Fibroblast of mammary gland (primary cell): ENCODE data around the gene FAT3.
A peak's percentile ranks its signal among the peaks of the same experiment; 100 is the strongest.

Experiments used
- DNase-seq: peaks from one replicate; pipeline ENCODE4 v3.0.0-alpha.2; 2010; ENCODE audit warnings: low read depth
- H3K4me3 ChIP-seq: 2 replicates; pipeline ENCODE4 v1.5.1; 2011; ENCODE audit warnings: low read depth, mild to moderate bottlenecking, low read length, moderate library complexity; ENCODE audit not compliant: control insufficient read depth
- TF ChIP-seq, protein P1 (sequence below): conservative IDR thresholded peaks from 2 replicates; pipeline ENCODE4 v1.5.1; 2011; ENCODE audit warnings: low read depth, low read length, inconsistent platforms; ENCODE audit not compliant: control insufficient read depth, insufficient read depth

Gene FAT3

DNA sequence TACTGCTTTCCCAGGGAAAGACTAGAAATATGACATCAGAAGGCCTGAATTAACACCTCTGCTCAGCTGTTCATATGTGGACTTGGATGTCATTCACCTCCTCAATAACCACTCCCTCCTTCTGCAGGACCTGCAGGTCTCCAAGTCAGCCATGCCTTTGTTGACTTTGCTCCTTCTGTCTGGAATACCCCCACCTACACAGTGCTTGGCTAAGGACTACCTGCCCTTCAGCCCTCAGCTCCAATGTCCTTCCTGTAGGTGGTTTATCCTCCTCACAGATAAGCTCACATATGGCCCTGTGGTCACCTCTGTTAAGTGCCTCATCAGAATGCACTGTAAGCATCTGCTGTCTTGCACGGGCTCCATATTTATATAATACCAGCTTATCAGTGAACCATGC is 26.4 kb upstream of the FAT3 start:
- TF ChIP-seq, protein P1, sequence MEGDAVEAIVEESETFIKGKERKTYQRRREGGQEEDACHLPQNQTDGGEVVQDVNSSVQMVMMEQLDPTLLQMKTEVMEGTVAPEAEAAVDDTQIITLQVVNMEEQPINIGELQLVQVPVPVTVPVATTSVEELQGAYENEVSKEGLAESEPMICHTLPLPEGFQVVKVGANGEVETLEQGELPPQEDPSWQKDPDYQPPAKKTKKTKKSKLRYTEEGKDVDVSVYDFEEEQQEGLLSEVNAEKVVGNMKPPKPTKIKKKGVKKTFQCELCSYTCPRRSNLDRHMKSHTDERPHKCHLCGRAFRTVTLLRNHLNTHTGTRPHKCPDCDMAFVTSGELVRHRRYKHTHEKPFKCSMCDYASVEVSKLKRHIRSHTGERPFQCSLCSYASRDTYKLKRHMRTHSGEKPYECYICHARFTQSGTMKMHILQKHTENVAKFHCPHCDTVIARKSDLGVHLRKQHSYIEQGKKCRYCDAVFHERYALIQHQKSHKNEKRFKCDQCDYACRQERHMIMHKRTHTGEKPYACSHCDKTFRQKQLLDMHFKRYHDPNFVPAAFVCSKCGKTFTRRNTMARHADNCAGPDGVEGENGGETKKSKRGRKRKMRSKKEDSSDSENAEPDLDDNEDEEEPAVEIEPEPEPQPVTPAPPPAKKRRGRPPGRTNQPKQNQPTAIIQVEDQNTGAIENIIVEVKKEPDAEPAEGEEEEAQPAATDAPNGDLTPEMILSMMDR, result no peak
- DNase-seq, result no peak
- no peak overlapping the region for H3K4me3 ChIP-seq

DNA sequence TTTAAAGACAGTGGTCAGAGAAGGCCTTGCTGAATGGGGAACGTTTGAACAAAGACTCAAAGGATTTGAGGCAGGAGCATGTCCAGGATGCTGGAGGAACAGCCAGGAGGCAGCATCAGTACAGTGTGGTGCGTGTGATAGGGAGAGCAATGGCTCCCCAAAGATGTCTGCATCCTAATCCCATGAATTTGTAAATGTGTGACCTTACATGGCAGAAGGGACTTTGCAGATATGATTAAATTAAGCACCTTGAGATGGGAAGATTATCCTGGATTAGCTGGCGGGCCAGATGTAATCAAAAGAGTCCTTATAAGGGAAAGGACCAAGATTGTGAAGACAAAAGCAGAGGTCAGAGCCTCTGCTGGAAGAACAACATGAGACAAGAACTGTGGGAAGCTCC is 24.6 kb upstream of the FAT3 start:
- no peak overlapping the region for H3K4me3 ChIP-seq
- TF ChIP-seq, protein P1, result no peak
- DNase-seq, result no peak

DNA sequence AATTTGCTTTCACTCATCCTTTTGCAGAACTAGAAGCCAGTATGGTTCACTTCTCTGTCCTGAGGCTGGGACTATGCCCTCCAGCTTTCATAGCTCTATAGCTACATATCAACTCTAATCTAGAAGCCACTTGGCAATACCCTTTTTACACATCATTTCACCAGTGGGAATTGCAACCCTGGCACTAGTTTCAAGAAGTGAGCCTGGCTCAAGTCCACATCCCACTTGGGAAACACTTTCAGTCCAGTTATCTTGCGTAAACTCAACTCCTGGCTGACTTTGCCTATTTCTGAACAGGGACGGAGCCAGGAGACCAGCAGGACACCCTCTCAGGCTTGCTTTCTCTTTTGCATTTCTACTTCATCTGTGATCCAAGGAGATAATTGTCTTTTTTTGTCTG is 19.9 kb upstream of the FAT3 start:
- TF ChIP-seq, protein P1, result no peak
- DNase-seq, result no peak
- no peak overlapping the region for H3K4me3 ChIP-seq

DNA sequence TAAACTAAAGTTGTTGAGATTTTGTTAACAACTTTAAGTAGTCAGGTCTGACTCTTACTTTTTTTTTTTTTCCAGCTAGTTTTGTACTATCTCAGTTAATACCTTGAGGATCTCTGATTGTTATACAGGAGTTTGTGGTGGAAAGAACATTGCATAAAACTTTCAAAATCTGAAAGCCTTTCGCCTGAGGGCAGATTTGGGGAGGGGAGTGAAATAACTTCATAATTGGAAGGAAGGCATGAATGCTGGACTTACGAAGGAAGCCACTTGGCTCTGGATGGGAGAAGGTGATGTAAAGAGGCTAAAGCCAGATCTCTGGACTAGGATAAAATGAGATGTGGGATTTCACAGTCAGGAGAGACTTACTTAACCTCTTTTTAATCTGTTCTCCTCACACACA is 18.2 kb upstream of the FAT3 start:
- DNase-seq, result no peak
- TF ChIP-seq, protein P1, result no peak
- H3K4me3 ChIP-seq, result no peak overlapping the region

DNA sequence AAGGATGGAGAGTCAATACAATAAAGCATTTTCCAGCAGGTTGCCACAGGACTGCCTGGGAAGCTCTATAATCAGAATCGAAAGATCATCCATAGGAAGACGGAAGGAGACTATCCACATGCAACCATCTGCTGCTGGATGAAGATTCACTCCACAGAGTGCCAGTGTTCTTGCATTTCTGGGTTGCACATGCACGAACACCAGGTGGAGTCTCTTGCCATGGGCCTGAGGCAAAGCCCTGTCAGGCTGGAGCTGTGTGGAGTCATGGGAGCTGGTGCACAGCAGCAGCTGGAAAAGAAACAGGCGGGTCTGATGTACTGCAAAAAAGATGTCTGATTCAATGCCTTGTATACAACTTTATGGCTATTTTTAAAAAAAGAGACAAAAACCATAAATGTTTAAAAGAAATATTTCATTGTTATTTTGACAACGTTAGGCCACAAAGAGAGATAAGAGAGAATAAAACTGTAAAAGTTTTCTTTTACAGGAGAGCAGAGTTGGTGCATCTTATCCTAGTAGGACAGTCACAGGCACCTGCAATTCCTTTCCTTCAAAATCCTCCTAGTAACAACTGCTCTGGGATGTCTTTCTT is 12.9 kb upstream of the FAT3 start:
- DNase-seq, result peak; percentile 17
- no peak overlapping the region for H3K4me3 ChIP-seq
- TF ChIP-seq, protein P1, result peak; percentile 20

DNA sequence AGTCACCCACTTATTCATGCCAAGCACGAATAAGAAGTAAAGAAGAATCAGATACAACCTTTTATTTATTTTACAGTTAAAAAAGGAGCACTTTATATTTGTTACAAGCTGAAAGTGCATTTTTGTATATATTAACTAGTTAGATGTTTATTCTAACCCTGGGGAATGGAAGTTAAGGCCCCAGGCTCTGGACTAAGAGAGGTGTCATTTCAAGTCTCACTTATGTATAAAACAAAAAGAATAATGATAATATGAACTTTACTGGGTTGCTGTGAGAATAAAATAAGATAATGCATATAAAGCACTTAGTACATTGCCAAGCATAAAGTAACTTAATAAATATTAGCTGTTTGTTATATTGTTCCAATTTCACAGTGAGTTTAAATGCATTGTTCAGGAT is 12.1 kb upstream of the FAT3 start:
- H3K4me3 ChIP-seq, result no peak overlapping the region
- TF ChIP-seq, protein P1, result no peak
- DNase-seq, result no peak

DNA sequence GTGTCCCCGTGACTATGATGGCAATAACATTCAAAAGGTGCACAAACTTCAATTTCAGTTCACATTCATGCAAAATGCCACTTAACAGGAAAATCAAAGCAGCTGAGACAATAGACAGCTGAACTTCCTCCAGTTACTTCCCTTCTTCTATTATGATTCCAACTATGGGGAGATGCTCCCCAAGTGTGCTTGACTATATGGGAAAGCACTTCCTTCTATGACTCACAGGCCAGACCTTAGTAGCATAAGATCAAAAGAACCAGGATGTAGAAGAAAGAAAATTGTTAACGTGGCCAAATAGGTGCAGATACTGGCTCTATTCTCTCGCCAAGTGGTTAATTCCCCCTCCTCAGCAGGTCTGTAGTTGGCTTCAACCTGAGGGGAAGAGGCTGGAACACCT is 7.8 kb upstream of the FAT3 start:
- TF ChIP-seq, protein P1, result no peak
- H3K4me3 ChIP-seq, result no peak overlapping the region
- no peak for DNase-seq
